Stimulated activated CD4-positive, alpha-beta T cell treated with anti-CD3 and anti-CD28 coated beads, Interleukin-12 subunit alpha, Interleukin-12 subunit beta, amount 100 ng/mL, for 24 hours (primary cell): ENCODE results near the gene UNC119B.

Experiments used
- DNase-seq, 2 experiments: peaks; one replicate each; pipeline ENCODE4 v3.0.0-alpha.2; 2020; ENCODE audit warnings: low read depth in 2 of 2

Gene UNC119B

DNA sequence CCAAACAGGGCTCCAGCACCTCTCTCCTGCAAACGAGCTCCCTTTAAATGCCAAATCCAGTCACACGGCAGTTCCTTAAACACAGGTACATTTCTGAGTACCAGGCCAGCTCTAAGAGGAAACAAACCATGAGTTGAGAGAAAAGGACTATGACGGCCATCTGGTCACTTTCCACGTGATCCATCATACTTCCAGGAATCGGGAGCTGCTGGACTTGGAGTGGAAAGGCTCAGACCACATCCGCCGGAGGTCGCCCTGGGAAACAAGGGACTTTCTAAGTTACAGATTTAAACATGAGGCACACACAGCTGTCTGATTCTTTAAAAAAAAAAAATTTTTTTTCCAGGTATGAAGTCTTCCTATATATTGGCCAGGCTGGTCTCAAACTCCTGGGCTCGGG is 54.6 kb downstream of the UNC119B start:
- no peak for DNase-seq

DNA sequence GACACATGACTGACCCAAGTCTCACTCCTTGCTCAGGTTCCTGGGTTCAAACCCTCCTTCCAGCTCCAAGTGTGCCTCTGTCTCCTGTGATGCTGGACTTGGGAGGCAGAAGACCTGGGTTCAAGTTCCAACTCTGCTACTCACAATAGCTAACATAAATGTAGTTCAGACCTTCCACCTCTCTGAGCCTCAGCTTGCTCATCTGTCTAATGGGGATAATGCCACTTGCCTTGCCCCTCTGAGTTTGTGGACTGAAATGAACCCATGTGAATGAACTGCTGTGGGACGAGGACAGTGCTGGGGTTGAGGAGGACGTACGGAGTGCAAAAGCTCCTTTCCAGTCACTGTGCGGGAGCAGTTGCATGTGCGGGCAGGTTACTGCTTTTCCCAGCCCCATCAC is 56.3 kb downstream of the UNC119B start:
- DNase-seq = no peak

DNA sequence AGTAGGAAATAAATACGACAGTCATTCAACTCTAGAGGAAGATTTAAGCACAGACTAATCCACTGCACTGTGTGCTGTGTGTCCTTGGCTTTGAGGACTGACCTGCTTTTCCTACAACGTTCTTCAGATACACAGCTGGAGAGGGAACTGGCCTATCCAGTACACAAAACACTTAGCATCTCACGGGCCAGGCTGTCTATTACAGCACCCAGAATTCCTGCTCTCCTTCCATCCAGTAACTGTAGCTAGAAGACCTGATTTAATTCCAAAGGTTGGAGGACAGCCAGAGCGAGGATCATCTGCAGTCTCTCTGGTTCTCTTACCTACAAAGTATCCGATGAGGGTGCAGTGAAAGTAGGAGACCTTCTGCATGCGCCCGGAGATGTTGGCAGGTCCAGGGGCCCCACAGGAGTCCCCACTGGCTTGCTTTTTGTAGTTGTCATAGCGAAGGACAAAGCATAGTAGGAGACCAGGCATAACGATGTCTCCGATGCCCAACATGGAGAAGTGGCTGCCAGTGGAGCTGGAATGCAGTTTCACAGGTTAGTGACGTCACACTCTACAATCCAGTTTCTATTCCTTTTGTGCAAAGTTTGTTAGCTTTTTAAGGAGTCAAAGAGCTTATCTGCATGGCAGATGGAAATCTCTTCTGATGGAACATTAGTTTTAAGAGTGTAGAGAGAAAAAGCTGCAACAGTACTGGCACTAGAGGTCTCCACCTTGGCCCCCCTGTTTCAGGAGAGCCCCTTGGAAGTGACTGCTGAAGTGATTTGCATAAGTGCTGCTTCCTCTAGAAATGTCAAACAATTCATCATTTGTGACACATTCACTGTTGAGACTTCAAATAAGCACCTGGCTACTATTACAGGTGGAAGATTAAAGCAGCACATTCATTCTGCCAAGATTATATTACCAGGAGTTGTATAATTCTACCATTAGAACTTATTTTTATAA is 57.1 kb downstream of the UNC119B start:
- no peak for DNase-seq

DNA sequence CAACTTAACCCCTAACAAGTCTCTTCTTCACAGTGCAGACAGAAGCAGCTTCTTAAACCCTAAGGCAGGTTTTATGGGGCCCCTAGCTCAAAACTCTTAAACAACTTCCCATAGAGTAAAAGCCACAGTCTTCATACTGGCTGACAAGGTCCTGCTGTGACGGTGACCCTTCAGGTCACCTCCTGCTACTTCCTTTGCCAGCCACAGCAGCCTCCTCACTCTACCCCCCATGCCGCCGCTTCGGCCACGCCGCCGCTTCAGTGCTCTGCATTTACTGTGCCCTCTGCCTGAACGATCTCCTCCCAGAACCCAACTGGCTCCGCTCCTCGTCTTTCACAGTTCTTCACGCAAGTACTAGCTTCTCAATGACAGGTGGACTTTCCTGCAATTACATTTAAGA is 60.8 kb downstream of the UNC119B start:
- DNase-seq = no peak
